Kidney (tissue), 14 donors: ENCODE results near the gene SBF1. TPM values are rescaled to one million over a fixed set of nuclear protein-coding genes. Genes with fewer than 3 reads are reported as not detected.

Experiments used
- DNase-seq, 5 donors: peaks; one replicate each; pipeline ENCODE4 v3.0.0-alpha.2; 2013 to 2020
- FAIRE-seq: peaks from 2 replicates; lab custom pipeline; 2012; peaks lifted over from hg19 to GRCh38; lab: Jason Lieb, UNC
- H3K27ac ChIP-seq, 2 donors: one replicate each; pipeline ENCODE4 v1.7.0; 2013; ENCODE audit warnings: low read depth in 2 of 2, low read length in 2 of 2, inconsistent platforms in 1 of 2
- H3K27me3 ChIP-seq: one replicate; pipeline ENCODE4 v1.7.1; 2013; ENCODE audit warnings: low read length, inconsistent platforms; ENCODE audit not compliant: control insufficient read depth, insufficient read depth
- H3K36me3 ChIP-seq, 3 donors: one replicate each; pipeline versions ENCODE4 v1.7.0 to v1.7.1; 2013; ENCODE audit warnings: low read length in 3 of 3, control low read depth in 1 of 3, inconsistent platforms in 1 of 3; ENCODE audit not compliant: insufficient read depth in 3 of 3, control insufficient read depth in 2 of 3
- H3K4me1 ChIP-seq, 3 donors: one replicate each; pipeline versions ENCODE4 v1.7.0 to v1.7.1; 2013; ENCODE audit warnings: low read length in 3 of 3, inconsistent platforms in 1 of 3, low read depth in 1 of 3; ENCODE audit not compliant: control insufficient read depth in 2 of 3, insufficient read depth in 2 of 3
- H3K4me3 ChIP-seq, 3 donors: one replicate each; pipeline versions ENCODE4 v1.7.0 to v1.8.1; 2013; ENCODE audit warnings: low read length in 3 of 3, control low read depth in 1 of 3, inconsistent platforms in 1 of 3
- H3K9ac ChIP-seq, 3 donors: one replicate each; pipeline versions ENCODE4 v1.7.0 to v1.7.1; 2013; ENCODE audit warnings: low read length in 3 of 3, control low read depth in 1 of 3, inconsistent platforms in 1 of 3
- H3K9me3 ChIP-seq, 3 donors: one replicate each; pipeline versions ENCODE4 v1.7.0 to v1.7.1; 2013; ENCODE audit warnings: low read length in 3 of 3, control low read depth in 1 of 3, inconsistent platforms in 1 of 3; ENCODE audit not compliant: control insufficient read depth in 2 of 3, insufficient read depth in 1 of 3
- CTCF ChIP-seq: IDR thresholded peaks from 3 replicates; pipeline ENCODE4 v1.5.1; 2012; ENCODE audit warnings: mild to moderate bottlenecking, moderate library complexity, borderline replicate concordance; ENCODE audit not compliant: insufficient read depth; ENCODE audit errors: extremely low read depth
- intact Hi-C: fragments of 100-400 bp; cut with DNase I; formaldehyde crosslinking; loops from one replicate; pipeline ENCODE4 v1.11.1; 2022
- polyA plus RNA-seq: library from polyadenylated mRNA; stranded (reverse); fragments of 350-450 nt; fragmentation: Illumina TruSeq; extraction: RNeasy Lipid Tissue Mini Kit (QIAGEN cat#74804); gene quantifications from one replicate; pipeline ENCODE4 v1.2.3, GENCODE V29; 2014; ENCODE audit warnings: low read depth, low replicate concordance; ENCODE audit not compliant: insufficient read depth
- total RNA-seq: library from RNA; stranded (reverse); fragmentation: NEBNext Ultra II Directional; extraction: Animal tissue kit (Norgen Biotek cat#: 25700); gene quantifications from one replicate; pipeline ENCODE4 v1.2.1, GENCODE V29; 2021
- donor health status: control.
- donor health status: control.
- donor health status: control.
- donor health status: control.
- donor health status: control.
- donor health status: DM: yes; HTN: yes; CAD: no.
- donor health status: Normal renal cell carcinoma (clear cell type).

The SBF1 gene
- total and polyA plus RNA-seq, 2 donors from 2014 or later: 18.1 to 73.9 TPM

DNA sequence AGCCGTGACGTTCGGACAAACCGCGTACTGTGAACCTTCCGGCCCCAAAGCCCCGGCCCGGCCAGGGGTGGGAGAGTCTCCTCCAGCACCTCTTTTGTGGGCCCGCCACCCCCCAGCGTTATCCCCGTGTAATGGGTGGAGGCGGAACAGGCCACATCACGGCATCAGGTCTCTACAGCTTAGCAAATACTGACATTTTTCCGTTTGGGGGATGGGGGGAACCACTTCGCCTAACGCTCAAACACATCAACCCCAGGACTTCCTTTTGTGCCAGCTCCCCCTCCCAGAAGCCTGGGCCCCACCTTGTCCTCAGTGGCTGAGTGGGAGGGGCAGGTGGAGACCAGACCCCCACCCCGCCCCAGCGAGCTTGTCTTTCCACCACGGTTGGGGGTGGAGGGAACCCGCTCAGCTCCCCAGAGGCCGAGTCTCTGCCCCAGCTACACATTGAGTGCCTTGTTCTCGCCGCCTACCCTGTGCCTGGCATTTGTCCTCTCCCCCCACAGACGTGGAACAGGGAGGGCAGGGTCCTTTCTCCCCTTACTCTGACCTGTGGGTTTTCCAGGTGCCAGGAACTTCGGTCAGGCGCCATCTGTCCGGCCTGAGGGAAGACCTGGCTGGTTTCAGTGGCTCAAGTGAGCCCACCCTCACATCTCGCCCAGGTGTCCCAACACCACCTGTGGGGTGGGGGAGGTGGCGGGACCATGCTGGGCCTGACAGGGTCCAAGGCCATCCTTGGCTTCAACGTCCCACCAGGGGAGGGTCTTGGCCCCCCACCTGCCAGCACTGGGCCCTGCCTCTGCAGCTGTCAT is 29.6 kb downstream of the SBF1 start:
- no peaks in the 10 kb centered on the region for H3K9me3 ChIP-seq
- DNase-seq (peak in 1 of 5 donors; percentile 75), FAIRE-seq (no peak)
- intact Hi-C loops: no loop called here
- peaks cover 0 to 30% (median 9%) of the 10 kb centered on the region in 3 donors for H3K36me3 ChIP-seq
- H3K4me3 ChIP-seq: no peak overlapping the region
- peak overlapping the region; percentile 61 to 74 for H3K27ac ChIP-seq
- peak overlapping the region in 1 of 3 donors; percentile 26 for H3K9ac ChIP-seq
- H3K4me1 ChIP-seq: peaks cover 0 to 25% (median 22%) of the 10 kb centered on the region in 3 donors
- H3K27me3 ChIP-seq: no peaks in the 10 kb centered on the region
- TF ChIP-seq CTCF: no peak

DNA sequence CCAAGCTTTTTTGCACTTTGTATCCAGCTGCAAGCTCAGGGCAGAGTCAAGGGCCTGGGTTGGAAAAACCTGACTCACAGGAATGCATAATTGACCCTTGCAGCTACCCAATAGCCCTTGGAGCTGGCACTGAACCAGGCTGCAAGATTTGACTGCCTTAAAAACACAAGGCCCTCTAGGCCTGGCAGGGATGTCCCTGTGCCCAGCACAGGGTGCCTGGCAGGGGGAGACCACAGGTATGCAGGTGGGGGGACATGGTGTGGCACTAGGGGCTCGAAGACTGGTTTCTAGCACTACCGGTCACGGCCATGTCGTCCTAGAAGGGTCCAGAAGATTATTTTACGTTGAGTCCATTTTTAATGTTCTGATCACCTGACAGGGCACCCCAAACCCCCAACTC is 30.2 kb downstream of the SBF1 start:
- Histone ChIP-seq H3K4me1 (peaks cover 0 to 25% (median 22%) of the 10 kb centered on the region in 3 donors), H3K4me3 (no peak overlapping the region), H3K27me3 (no peaks in the 10 kb centered on the region), H3K9ac (peak overlapping the region in 1 of 3 donors; percentile 26), H3K36me3 (peaks cover 0 to 30% (median 9%) of the 10 kb centered on the region in 3 donors), H3K9me3 (no peaks in the 10 kb centered on the region), H3K27ac (peak overlapping the region; percentile 61 to 74)
- DNase-seq: peak in 3 of 5 donors; percentile 34 to 76 (median 65)
- no peak for FAIRE-seq
- intact Hi-C loops: no loop called here
- no peak for TF ChIP-seq CTCF

DNA sequence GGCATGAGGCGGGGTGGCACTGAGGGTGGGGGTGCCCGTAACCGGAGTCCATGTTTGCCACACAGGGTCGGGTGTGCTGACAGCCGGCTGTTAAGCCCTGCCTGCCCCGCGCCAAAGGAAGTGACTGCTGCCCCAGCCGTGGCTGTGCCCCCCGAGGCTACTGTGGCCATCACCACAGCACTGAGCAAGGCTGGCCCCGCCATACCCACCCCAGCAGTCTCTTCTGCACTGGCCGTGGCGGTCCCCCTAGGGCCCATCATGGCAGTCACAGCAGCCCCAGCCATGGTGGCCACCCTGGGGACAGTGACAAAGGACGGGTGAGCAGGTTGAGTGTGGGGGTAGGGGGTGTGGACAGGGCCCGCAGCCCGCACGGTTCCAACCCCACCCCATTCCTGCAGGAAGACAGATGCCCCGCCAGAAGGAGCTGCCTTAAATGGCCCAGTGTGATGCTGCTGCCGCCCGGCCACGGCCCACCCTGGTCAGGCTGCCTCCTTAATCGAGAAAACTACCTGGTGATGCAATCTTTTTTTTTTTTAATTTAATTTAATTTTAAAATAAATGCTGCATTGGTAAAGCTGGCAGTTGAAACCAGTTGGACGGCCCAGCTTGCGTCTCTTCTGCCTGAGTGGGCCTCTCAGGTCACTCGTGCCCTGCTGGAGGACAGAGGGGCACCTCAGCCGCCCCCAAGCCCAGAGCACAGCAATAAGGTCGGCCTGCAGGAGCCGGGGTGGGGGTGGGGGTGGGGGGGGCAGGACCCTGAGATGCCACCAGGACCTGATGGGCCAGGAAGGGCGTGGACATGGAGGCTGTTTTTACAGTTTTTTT is 30.8 kb downstream of the SBF1 start:
- H3K27ac ChIP-seq: peak overlapping the region; percentile 48 to 71
- FAIRE-seq (no peak), DNase-seq (peak in 1 of 5 donors; percentile 82)
- no peaks in the 10 kb centered on the region for H3K9me3 ChIP-seq
- H3K9ac ChIP-seq: no peak overlapping the region
- peaks cover 0 to 25% (median 22%) of the 10 kb centered on the region in 3 donors for H3K4me1 ChIP-seq
- H3K36me3 ChIP-seq: peaks cover 0 to 30% (median 11%) of the 10 kb centered on the region in 3 donors
- TF ChIP-seq CTCF: no peak
- H3K27me3 ChIP-seq: no peaks in the 10 kb centered on the region
- intact Hi-C loops: no loop called here
- no peak overlapping the region for H3K4me3 ChIP-seq
